ENCODE results near the gene EHMT1. TPM values are rescaled to one million over a fixed set of nuclear protein-coding genes. Genes with fewer than 3 reads are reported as not detected.

The EHMT1 gene
- total RNA-seq, 1 experiment from 2014 or later, result 112 TPM

- TF ChIP-seq CTCF (conservative IDR thresholded peaks at IDR 0.05), result no peak
- H3K9ac ChIP-seq (ENCODE audit: extremely low read depth, insufficient read length, low read length), result no peak overlapping the region
- H2BK5ac ChIP-seq (ENCODE audit: insufficient read length, low read length), result no peak overlapping the region
- H2BK15ac ChIP-seq (ENCODE audit: low read depth, low read length), result no peak overlapping the region
- no peaks in the 10 kb centered on the region for H3K27me3 ChIP-seq (ENCODE audit: insufficient read depth, low read length)
- no peak overlapping the region for H4K8ac ChIP-seq (replicated peaks; ENCODE audit: insufficient read length, low read depth, low read length)
- no peak overlapping the region for H3K4ac ChIP-seq (ENCODE audit: low read depth, low read length)
- H3K27ac ChIP-seq (ENCODE audit: insufficient read length, low read depth, low read length), result no peak overlapping the region
- H2BK20ac ChIP-seq (ENCODE audit: low read depth, low read length, poor library complexity, severe bottlenecking), result no peak overlapping the region
- H3K14ac ChIP-seq (ENCODE audit: insufficient read depth, low read length), result no peak overlapping the region
- no peak overlapping the region for H2AFZ ChIP-seq (ENCODE audit: low read length)
- peaks cover 9 to 33% (median 15%) of the 10 kb centered on the region in 3 experiments; a peak in 6 of 7 replicates for H3K36me3 Mint-ChIP-seq (ENCODE audit: insufficient read depth in 1 of 3, low read depth in 3 of 3)
- no peaks in the 10 kb centered on the region for H3K9me3 ChIP-seq (ENCODE audit: control insufficient read depth, low read depth, low read length)
- H2BK12ac ChIP-seq (ENCODE audit: insufficient read length, low read depth, low read length), result no peak overlapping the region
- no peak overlapping the region for H3T11ph ChIP-seq (ENCODE audit: low read length)
- no peak overlapping the region for H3K18ac ChIP-seq (ENCODE audit: insufficient read length, low read depth, low read length)
- H3K79me1 ChIP-seq (ENCODE audit: insufficient read depth, low read depth, low read length, poor library complexity, severe bottlenecking), result peaks cover 25% of the 10 kb centered on the region
- no peaks in the 10 kb centered on the region; the same call in 1 of the 2 replicates for H3K4me1 ChIP-seq (ENCODE audit: insufficient read depth, low read length)
- H3K4me2 ChIP-seq (ENCODE audit: insufficient read depth, insufficient read length, low read length), result no peak overlapping the region
- H3K79me2 ChIP-seq (ENCODE audit: insufficient read depth, low read length), result peaks cover 49% of the 10 kb centered on the region; the same call in 1 of the 2 replicates
- H3K23me2 ChIP-seq (ENCODE audit: insufficient read length, low read depth, low read length, poor library complexity, severe bottlenecking), result no peaks in the 10 kb centered on the region
- H3K27ac Mint-ChIP-seq, result peak overlapping the region in 1 of 3 experiments; percentile 77; a peak in 3 of 7 replicates
- no peaks in the 10 kb centered on the region for H3K27me3 Mint-ChIP-seq (ENCODE audit: low read depth)
- H3K4me1 Mint-ChIP-seq, result peaks cover 11 to 22% of the 10 kb centered on the region in 2 experiments
- no peak overlapping the region for H3K23ac ChIP-seq (ENCODE audit: insufficient read length, low read depth, low read length)
- DNase-seq, result no peak
- no peak overlapping the region for H4K91ac ChIP-seq (ENCODE audit: insufficient read length, low read depth, low read length)
- WGBS (ENCODE audit: extremely low coverage, insufficient read length, low lambda C conversion rate), result no CpG with 5 or more reads among the region's 14 CpGs
- no peaks in the 10 kb centered on the region for H3K9me3 Mint-ChIP-seq
- H3K4me3 Mint-ChIP-seq, result no peak overlapping the region
- H4K5ac ChIP-seq (ENCODE audit: insufficient read length, low read depth, low read length), result no peak overlapping the region
- no peak overlapping the region for H2AK5ac ChIP-seq (ENCODE audit: insufficient read length, low read length)
- H4K20me1 ChIP-seq (ENCODE audit: control insufficient read depth, insufficient read depth, insufficient read length), result no peaks in the 10 kb centered on the region
- no peak overlapping the region for H3K56ac ChIP-seq (ENCODE audit: insufficient read length, low read depth, low read length)
- H2BK120ac ChIP-seq (ENCODE audit: low read depth, low read length, poor library complexity, severe bottlenecking), result no peak overlapping the region
Measured at GRCh38 chr9:137643921-137644320, 25.1 kb downstream of the EHMT1 start.

Measured in H9 (cell line).